Measurements from ENCODE around the gene SCGB1D1.

The SCGB1D1 gene

GRCh38 chr11:62190011-62190410 is at the start of gene SCGB1D1:
SCGB1D1 (plus strand) TSS chr11:62190216; CDS start chr11:62190285, 69 bp downstream.
- DNase-seq (ENCODE audit: low spot score), result no peak

- DNase-seq (ENCODE audit: low spot score), result no peak
Measured at GRCh38 chr11:62140304-62141110, 49.5 kb upstream of the SCGB1D1 start.

GRCh38 chr11:62141111-62142042 is 48.6 kb upstream of the SCGB1D1 start:
- peak; percentile 36 for DNase-seq (ENCODE audit: low spot score)

GRCh38 chr11:62142043-62142375 is 48.0 kb upstream of the SCGB1D1 start:
- DNase-seq (ENCODE audit: low spot score), result no peak

- DNase-seq (ENCODE audit: low spot score), result peak; percentile 39
Measured at GRCh38 chr11:62142921-62143320, 47.1 kb upstream of the SCGB1D1 start.

GRCh38 chr11:62143727-62144126 is 46.3 kb upstream of the SCGB1D1 start:
- DNase-seq (ENCODE audit: low spot score), result no peak

- no peak for DNase-seq (ENCODE audit: low spot score)
Measured at GRCh38 chr11:62144641-62145255, 45.3 kb upstream of the SCGB1D1 start.

GRCh38 chr11:62145261-62145871 is 44.6 kb upstream of the SCGB1D1 start:
- no peak for DNase-seq (ENCODE audit: low spot score)

GRCh38 chr11:62146476-62147200 is 43.4 kb upstream of the SCGB1D1 start:
- DNase-seq (ENCODE audit: low spot score), result no peak

- DNase-seq (ENCODE audit: low spot score), result peak; percentile 32
Measured at GRCh38 chr11:62147545-62147944, 42.5 kb upstream of the SCGB1D1 start.

GRCh38 chr11:62148271-62148980 is 41.6 kb upstream of the SCGB1D1 start:
- DNase-seq (ENCODE audit: low spot score), result no peak

- DNase-seq (ENCODE audit: low spot score), result no peak
Measured at GRCh38 chr11:62149986-62150886, 39.8 kb upstream of the SCGB1D1 start.

GRCh38 chr11:62150887-62151736 is 38.9 kb upstream of the SCGB1D1 start:
- no peak for DNase-seq (ENCODE audit: low spot score)

GRCh38 chr11:62151737-62152102 is 38.3 kb upstream of the SCGB1D1 start:
- DNase-seq (ENCODE audit: low spot score), result peak; percentile 18

- DNase-seq (ENCODE audit: low spot score), result peak; percentile 30
Measured at GRCh38 chr11:62152245-62153086, 37.5 kb upstream of the SCGB1D1 start.

GRCh38 chr11:62153087-62153395 is 37.0 kb upstream of the SCGB1D1 start:
- DNase-seq (ENCODE audit: low spot score), result no peak

GRCh38 chr11:62153617-62154016 is 36.4 kb upstream of the SCGB1D1 start:
- no peak for DNase-seq (ENCODE audit: low spot score)

- DNase-seq (ENCODE audit: low spot score), result no peak
Measured at GRCh38 chr11:62157603-62158002, 32.4 kb upstream of the SCGB1D1 start.

Data from ecto neural progenitor cell (in vitro differentiated cells).